Skeletal muscle tissue (tissue), 4 donors: Measurements from ENCODE around the gene TMEM222. TPM values are rescaled to one million over a fixed set of nuclear protein-coding genes. Genes with fewer than 3 reads are reported as not detected.

Source experiments
- H3K27ac ChIP-seq: one replicate; pipeline ENCODE4 v1.7.0; 2013; ENCODE audit warnings: mild to moderate bottlenecking, low read depth, low read length, inconsistent platforms
- H3K27me3 ChIP-seq, 3 donors: one replicate each; pipeline ENCODE4 v1.7.0; 2013; ENCODE audit warnings: low read length in 3 of 3; ENCODE audit not compliant: control insufficient read depth in 3 of 3, insufficient read depth in 3 of 3
- H3K36me3 ChIP-seq, 3 donors: one replicate each; pipeline ENCODE4 v1.7.0; 2013; ENCODE audit warnings: low read length in 3 of 3; ENCODE audit not compliant: control insufficient read depth in 3 of 3, insufficient read depth in 3 of 3
- H3K4me1 ChIP-seq, 3 donors: one replicate each; pipeline ENCODE4 v1.7.0; 2013; ENCODE audit warnings: low read length in 3 of 3, mild to moderate bottlenecking in 3 of 3; ENCODE audit not compliant: control insufficient read depth in 3 of 3, insufficient read depth in 3 of 3
- H3K4me3 ChIP-seq, 3 donors: one replicate each; pipeline ENCODE4 v1.7.0; 2013; ENCODE audit warnings: low read length in 3 of 3
- H3K9ac ChIP-seq, 3 donors: one replicate each; pipeline ENCODE4 v1.7.0; 2013; ENCODE audit warnings: low read length in 3 of 3, mild to moderate bottlenecking in 3 of 3, moderate library complexity in 2 of 3, low read depth in 1 of 3
- H3K9me3 ChIP-seq, 3 donors: one replicate each; pipeline ENCODE4 v1.7.0; 2013; ENCODE audit warnings: low read length in 3 of 3; ENCODE audit not compliant: control insufficient read depth in 3 of 3
- total RNA-seq: library from RNA; depleted of rRNA; stranded (reverse); fragments of >200 nt; gene quantifications from one replicate; pipeline ENCODE4 v1.2.3, GENCODE V29; 2014
- donor health status: Osteomylitis.

The TMEM222 gene
- total RNA-seq, 1 donor from 2014 or later, result 14.1 TPM

DNA sequence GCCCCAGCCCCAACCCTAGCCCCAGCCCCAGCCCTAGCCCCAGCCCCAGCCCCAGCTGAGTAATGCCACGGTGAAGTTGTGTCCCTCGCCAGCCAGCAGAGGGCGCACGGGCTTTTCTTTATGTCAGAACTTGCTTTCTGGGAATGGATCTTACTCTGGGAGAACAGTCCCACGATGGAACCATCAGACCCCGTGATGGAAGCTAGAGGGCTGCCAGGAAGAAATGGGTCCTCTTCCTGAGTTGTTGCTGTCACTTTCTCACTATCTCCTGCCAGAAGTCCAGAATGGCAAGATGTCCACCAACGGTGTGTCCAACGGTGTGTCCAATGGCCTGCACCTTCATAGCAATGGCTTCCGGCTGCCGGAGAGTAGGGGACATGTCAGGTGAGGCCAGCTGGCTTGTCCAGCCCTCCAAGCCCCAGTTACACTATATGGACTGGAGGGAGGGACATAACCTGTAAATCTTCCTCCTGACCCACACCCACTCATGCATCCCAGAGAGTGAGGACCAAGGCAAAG, 25.1 kb upstream of the TMEM222 start:
- no peak overlapping the region for H3K27ac ChIP-seq
- no peaks in the 10 kb centered on the region for H3K9me3 ChIP-seq
- H3K4me3 ChIP-seq, result no peak overlapping the region
- H3K4me1 ChIP-seq, result peaks cover 28 to 49% (median 31%) of the 10 kb centered on the region in 3 donors
- H3K9ac ChIP-seq, result no peak overlapping the region
- H3K27me3 ChIP-seq, result no peaks in the 10 kb centered on the region
- peaks cover 50 to 66% (median 62%) of the 10 kb centered on the region in 3 donors for H3K36me3 ChIP-seq

GRCh38 chr1:27297903-27298302, 24.1 kb upstream of the TMEM222 start:
- Histone ChIP-seq H3K9me3 (no peaks in the 10 kb centered on the region), H3K9ac (no peak overlapping the region), H3K27me3 (no peaks in the 10 kb centered on the region), H3K4me1 (peaks cover 28 to 50% (median 31%) of the 10 kb centered on the region in 3 donors), H3K36me3 (peaks cover 52 to 69% (median 66%) of the 10 kb centered on the region in 3 donors), H3K27ac (no peak overlapping the region), H3K4me3 (no peak overlapping the region)

DNA sequence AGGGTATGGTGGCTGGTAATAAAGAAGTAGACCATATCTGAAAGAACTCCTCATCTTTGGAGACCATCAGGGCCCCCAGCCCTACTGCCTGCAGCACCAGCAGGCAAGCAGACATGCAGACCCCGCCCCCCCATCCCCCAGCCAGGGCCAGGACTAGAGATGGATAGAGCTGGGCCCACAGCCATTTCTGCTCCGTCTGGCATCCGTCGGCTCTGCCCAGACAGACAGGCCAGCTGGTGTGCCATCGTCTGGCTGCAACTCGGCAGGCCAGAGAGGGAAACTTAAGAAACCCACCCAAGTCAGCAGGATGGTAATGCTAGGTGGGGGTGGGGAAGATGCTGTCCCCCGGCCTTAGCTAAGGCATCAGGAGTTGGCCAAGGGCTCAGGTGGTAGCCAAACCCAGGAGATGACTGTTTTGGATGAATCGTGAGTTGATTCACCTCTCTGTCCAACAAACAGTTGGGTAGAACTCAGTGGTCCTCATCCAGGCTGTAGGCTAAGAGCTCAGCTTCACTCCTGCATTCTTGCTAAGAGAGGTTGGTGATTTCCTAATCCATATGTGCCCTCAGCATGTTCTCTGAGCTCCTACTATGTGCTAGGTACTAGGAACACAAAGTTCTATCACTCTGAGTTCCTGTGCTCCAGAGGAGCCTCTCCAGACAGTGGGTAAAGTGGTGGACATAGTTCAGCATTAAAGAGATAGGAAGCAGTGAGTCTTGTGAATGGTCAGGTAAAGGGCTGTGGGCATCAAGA, 23.2 kb upstream of the TMEM222 start:
- Histone ChIP-seq H3K9ac (peak overlapping the region; percentile 27 to 62 (median 42)), H3K4me1 (peaks cover 28 to 50% (median 31%) of the 10 kb centered on the region in 3 donors), H3K36me3 (peaks cover 53 to 70% (median 65%) of the 10 kb centered on the region in 3 donors), H3K27me3 (no peaks in the 10 kb centered on the region), H3K9me3 (no peaks in the 10 kb centered on the region), H3K4me3 (no peak overlapping the region), H3K27ac (peak overlapping the region; percentile 28)

DNA sequence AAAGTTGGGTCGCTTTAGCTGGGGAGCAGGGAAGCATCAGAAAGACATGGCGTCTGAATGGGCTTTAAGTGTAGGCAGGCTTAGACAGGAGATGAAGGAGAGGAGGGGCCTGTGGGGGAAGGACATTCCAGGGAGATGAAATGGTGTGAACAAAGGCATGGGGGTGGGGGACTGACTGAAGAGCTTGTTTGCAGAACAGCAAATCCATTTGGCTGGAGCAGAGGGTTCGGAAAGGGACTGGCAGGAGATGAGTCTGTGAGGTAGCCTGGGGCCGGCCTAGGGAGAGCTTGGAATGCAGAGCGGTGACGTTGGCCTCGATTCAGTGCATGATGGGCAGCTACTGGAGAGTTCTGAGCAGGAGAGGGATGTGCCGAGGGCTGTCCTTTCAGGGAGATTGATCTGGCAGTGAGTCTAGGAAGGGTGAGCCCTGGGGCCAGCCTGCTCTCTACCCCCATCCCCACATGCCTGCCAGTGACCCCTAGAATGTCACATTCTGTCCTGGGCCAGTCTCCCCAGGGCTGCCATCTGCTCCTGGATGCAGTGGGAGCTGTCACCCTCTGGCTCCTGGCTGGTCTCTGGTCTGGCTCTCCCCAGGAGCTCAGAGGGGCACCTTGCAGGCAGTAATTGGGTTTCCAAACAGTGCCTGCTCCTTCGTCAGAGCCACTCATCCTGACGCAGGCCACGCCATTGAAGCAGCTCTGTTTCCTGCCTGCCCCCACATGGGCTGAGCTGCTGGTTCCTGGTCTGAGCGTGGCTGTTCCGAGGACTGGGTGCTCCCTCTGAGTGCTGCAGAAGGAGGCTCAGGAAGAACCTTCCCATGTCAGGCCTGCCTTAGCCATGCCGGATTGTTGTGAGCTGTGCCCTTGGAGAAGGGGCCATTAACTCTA, 22.3 kb upstream of the TMEM222 start:
- no peaks in the 10 kb centered on the region for H3K27me3 ChIP-seq
- peak overlapping the region; percentile 28 for H3K27ac ChIP-seq
- H3K4me1 ChIP-seq, result peaks cover 28 to 50% (median 31%) of the 10 kb centered on the region in 3 donors
- peak overlapping the region; percentile 27 to 69 (median 32) for H3K9ac ChIP-seq
- peaks cover 50 to 68% (median 63%) of the 10 kb centered on the region in 3 donors for H3K36me3 ChIP-seq
- no peaks in the 10 kb centered on the region for H3K9me3 ChIP-seq
- H3K4me3 ChIP-seq, result peak overlapping the region in 1 of 3 donors; percentile 29

- Histone ChIP-seq H3K36me3 (peaks cover 58 to 68% (median 63%) of the 10 kb centered on the region in 3 donors), H3K27ac (peak overlapping the region; percentile 28), H3K4me1 (peaks cover 28 to 50% (median 31%) of the 10 kb centered on the region in 3 donors), H3K4me3 (peak overlapping the region in 1 of 3 donors; percentile 6), H3K9me3 (no peaks in the 10 kb centered on the region), H3K27me3 (no peaks in the 10 kb centered on the region), H3K9ac (peak overlapping the region; percentile 32 to 69 (median 40))
Observed at GRCh38 chr1:27300341-27301051, 21.5 kb upstream of the TMEM222 start.

DNA sequence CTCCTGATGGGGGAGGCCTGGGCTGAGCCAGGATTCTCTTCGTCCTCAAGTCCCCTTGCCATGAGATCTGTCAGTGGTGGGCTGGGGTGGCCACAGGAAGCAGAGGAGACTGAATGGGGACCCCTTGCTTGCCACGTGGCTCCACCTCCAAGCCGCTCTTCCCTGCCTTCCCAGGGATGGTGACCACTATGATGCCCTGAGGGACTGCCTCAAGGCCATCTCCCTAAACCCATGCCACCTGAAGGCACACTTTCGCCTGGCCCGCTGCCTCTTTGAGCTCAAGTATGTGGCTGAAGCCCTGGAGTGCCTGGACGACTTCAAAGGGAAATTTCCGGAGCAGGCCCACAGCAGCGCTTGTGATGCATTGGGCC, 20.9 kb upstream of the TMEM222 start:
- Histone ChIP-seq H3K4me1 (peaks cover 28 to 50% (median 31%) of the 10 kb centered on the region in 3 donors), H3K27me3 (no peaks in the 10 kb centered on the region), H3K36me3 (peaks cover 63 to 68% (median 64%) of the 10 kb centered on the region in 3 donors), H3K4me3 (no peak overlapping the region), H3K27ac (no peak overlapping the region), H3K9me3 (no peaks in the 10 kb centered on the region), H3K9ac (peak overlapping the region in 1 of 3 donors; percentile 69)

DNA sequence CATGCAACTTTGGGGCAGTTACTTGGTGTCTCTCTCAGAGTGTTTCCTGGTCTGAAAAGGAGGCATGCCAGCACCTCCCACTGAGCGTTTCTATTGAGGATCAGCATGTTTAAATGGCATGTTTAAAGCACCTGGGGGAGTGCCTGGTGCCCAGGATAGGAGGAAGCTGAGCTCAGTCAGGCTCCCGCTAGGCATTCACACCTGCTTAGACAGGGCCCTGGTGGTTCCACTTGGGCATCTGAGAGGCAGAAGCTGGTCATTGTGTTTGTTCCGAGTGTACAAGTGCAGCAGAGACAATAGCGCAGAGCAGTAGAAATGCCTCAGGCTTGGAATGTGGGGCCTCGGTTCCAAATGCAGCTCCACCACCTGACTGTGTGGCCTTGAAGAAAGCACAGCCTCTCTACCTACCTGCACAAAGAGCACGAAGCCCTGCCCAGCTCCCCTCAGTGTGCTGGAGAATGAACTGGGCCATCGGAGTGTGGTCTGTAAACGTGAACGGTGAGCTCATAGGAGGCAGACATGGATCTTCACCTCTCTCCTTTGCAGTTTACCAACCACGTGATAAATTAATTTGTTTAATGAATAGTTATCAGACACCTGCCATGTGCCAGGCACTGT, 20.3 kb upstream of the TMEM222 start:
- no peak overlapping the region for H3K27ac ChIP-seq
- H3K9me3 ChIP-seq, result no peaks in the 10 kb centered on the region
- H3K27me3 ChIP-seq, result no peaks in the 10 kb centered on the region
- H3K36me3 ChIP-seq, result peaks cover 61 to 69% (median 67%) of the 10 kb centered on the region in 3 donors
- H3K4me1 ChIP-seq, result peaks cover 28 to 50% (median 31%) of the 10 kb centered on the region in 3 donors
- no peak overlapping the region for H3K4me3 ChIP-seq
- peak overlapping the region in 1 of 3 donors; percentile 33 for H3K9ac ChIP-seq

DNA sequence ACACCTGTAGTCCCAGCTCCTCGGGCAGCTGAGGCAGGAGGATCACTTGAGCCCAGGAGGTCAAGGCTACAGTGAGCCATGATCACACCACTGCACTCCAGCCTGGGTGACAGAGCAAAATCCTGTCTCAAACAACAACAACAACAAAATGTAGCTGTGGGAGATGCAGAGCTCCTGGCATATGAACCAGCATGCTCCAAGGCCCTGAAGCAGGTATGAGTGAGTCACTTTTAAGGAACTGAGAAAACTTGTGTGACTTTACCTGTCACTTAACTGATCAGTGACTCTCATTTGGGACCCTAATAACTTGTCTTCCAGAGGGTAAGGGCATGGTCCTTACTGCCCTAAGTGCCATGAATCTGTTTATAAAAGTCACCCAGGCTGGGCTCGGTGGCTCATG, 19.4 kb upstream of the TMEM222 start:
- no peaks in the 10 kb centered on the region for H3K27me3 ChIP-seq
- H3K4me3 ChIP-seq, result no peak overlapping the region
- H3K4me1 ChIP-seq, result peaks cover 28 to 42% (median 31%) of the 10 kb centered on the region in 3 donors
- peaks cover 60 to 62% (median 62%) of the 10 kb centered on the region in 3 donors for H3K36me3 ChIP-seq
- H3K9ac ChIP-seq, result no peak overlapping the region
- H3K27ac ChIP-seq, result no peak overlapping the region
- no peaks in the 10 kb centered on the region for H3K9me3 ChIP-seq

GRCh38 chr1:27303509-27303908, 18.5 kb upstream of the TMEM222 start:
- Histone ChIP-seq H3K9me3 (no peaks in the 10 kb centered on the region), H3K4me3 (no peak overlapping the region), H3K9ac (no peak overlapping the region), H3K36me3 (peaks cover 54 to 55% (median 55%) of the 10 kb centered on the region in 3 donors), H3K27me3 (no peaks in the 10 kb centered on the region), H3K4me1 (peaks cover 26 to 33% (median 28%) of the 10 kb centered on the region in 3 donors), H3K27ac (no peak overlapping the region)
